Activated CD4-positive, alpha-beta T cell treated with anti-CD3 and anti-CD28 coated beads for 48 hours (primary cell): ENCODE data around the gene VPS54.
"Not testable (repeated sequence)": the region's sequence is repeated elsewhere in the genome, so short reads cannot be mapped to it uniquely, and the experiment has no call there.

Experiments used
- DNase-seq: peaks from one replicate; pipeline ENCODE4 v3.0.0-alpha.2; 2020

The VPS54 gene

GRCh38 chr2:63863707-63864106 is 155.5 kb downstream of the VPS54 start:
- no peak for DNase-seq

DNA sequence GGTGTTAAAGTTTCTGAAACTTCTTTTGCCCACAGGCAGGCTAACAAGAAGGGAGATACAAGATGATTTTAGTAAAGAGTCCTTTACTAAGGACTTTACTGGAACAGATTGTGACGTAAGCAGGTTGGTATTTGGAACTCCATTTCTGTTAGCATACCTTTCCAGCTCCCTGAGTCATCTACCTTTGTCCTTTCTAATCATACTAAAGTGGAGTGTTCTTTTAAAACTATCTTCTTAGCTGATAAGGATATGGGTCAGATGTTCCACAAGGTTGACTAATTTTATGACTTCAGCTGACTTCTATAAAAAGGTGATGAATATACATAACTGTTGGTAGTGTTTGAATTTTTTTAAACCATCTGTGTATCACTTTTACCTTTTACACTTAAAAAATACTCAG is 156.4 kb downstream of the VPS54 start:
- no peak for DNase-seq

DNA sequence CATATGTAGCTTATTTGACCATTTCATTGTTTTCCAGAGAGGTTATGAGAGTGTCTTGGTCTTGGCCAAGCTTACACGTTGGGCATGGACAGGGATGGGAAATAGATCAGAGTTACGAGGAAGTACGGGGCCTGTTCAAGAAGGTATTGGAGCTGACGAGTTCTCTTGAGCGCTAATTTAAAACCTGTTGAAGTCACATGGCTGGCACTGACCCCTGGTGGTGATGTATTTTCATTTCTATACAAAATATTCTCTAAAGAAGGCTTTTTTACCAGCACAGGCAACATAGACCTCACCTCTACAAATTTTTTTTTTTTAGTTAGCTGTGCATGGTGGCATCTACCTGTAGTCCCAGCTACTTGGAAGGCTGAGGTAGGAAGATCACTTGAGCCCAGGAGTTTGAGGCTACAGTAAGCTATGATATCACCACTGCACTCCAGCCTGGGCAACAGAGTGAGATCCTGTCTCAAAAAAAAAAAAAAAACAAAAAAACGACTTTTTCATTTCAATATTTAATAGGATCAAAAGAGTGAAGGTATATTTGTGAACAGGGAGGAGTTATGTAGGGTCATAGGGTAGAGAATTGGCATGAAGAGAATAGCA is 157.9 kb downstream of the VPS54 start:
- peak; percentile 64 for DNase-seq

GRCh38 chr2:63858291-63858690 is 160.9 kb downstream of the VPS54 start:
- no peak for DNase-seq

- DNase-seq = peak; percentile 43
These were observed 163.0 kb downstream of the VPS54 start for GRCh38 chr2:63856303-63856603.

DNA sequence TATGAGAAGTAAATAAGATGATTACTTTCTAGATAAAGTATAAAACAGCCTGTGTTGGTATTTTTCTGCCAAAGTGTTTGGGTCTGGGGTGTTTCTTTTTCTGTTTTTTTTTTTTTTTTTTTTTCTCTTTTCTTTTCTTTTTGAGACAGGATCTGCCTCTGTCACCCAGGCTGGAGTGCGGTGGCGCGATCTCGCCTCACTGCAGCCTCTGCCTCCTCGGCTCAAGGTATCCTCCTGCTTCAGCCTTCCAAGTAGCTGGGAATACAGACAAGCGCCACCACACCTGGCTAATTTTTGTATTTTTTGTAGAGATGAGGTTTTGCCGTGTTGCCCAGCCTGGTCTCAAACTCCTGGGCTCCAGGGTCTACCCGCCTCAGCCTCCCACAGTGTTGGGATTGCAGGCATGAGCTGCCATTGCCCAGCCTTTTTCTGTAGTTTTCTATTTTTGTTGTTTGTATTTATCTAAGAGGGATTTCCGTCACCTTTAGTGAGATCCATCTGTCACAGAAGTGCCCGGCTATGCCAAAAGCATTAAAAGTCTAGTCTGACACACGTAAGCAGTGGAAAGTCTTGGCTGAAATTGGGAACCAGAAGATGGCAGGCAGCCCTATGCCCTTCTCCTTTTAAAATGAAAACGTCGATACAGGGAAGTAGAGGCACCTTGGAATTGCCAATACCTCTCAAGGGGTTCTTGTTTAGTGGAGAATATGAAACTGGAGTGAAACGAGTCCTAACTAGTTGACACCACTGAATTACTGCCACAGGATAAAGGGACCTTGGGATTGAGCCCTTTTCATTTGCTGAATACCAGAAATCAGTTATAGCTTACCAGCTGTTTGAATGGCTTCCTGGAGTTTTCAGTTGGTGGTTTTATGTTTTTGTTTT is 163.6 kb downstream of the VPS54 start:
- no peak for DNase-seq

GRCh38 chr2:63853527-63854310 is 165.5 kb downstream of the VPS54 start:
- no peak for DNase-seq

GRCh38 chr2:63851691-63852311 is 167.4 kb downstream of the VPS54 start:
- DNase-seq = no peak

- DNase-seq = no peak
These were observed 168.6 kb downstream of the VPS54 start for GRCh38 chr2:63850649-63851048.

GRCh38 chr2:63850204-63850571 is 169.0 kb downstream of the VPS54 start:
- no peak for DNase-seq

DNA sequence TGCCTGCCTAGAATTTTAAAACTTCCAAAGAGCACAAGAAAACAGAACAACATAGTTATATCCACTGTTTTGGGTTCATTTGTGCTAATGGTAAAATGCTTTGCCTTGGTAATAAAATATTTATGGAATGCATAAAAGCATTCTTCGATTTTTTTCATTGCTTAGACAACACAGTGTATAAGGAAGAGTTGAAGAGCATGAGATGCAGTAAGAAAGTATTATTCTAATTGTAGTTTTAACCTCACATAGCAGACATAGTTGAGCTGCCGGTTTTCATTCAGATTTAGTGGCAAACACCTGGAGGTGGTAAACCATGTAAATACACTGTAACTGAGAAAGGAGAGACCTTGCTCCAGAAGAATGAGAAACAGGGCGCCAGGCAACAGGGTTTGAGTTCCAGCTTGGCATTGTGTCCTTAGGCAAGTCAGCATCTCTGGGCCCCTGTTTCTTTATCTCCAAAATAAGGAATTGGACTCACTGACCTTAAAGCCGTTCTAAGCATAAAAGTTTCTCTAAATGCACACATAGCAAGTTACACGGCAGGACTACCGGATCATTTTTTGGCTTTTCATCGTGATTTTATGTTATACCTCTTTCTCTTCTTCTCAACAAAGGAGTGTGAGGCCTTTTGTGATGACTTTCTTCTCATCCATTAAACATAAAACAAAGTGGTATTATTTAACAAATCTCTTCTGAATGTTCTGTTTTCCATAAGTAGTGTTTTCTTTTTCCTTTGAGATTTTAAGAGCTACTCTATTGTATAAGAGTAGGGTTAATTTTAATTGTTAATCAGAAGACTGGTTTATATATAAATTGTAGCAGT is 169.6 kb downstream of the VPS54 start:
- no peak for DNase-seq

DNA sequence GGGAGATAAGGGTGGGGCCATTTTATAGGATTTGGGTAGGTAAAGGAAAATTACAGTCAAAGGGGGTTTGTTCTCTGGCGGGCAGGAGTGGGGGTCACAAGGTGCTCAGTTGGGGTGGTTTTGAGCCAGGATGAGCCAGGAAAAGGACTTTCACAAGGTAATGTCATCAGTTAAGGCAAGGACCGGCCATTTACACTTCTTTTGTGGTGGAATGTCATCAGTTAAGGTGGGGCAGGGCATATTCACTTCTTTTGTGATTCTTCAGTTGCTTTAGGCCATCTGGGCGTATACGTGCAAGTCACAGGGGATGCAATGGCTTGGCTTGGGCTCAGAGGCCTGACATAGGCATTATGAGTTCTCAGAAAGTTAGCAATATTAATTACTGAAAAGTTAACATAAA is 171.7 kb downstream of the VPS54 start:
- not testable (repeated sequence) for DNase-seq

DNA sequence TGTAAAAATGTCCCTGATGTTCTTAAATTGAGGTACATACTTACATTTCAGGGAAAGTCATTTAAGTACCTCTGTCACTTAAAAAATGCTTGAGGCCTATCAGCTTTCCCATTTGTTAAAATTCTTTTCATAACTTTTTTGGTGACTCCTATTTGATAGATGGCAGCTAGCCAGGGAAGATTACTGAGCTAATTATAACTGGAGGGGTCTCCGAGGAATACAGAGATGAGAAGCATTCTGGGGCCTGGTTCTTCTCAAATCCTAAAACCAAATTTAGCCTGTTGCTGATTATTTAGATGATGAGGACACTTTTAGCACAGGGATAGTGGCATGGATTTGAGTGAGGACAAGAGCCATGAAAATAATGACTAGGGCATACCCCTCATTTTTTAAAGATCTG is 172.7 kb downstream of the VPS54 start:
- no peak for DNase-seq

DNA sequence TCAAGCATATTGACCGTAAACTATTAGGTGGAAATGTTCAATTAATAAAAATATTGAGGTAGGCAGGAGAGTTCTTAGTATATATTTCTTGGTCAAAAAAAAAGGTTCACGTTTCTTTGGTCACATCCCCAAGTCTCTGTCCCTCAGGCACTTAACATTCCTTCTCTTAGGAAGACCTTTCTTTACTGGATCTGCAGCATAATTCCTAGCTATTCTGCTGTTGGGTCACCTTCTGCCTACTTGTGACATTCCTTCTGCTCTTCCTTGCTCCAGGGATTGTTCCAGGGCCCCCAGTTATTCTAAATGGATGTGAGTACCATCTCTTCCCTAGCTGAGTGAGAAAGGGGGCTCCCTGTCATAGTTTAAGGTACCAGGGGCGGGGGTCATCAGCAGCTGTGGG is 173.4 kb downstream of the VPS54 start:
- no peak for DNase-seq

- no peak for DNase-seq
These were observed 174.6 kb downstream of the VPS54 start for GRCh38 chr2:63844616-63845015.

GRCh38 chr2:63843791-63844190 is 175.4 kb downstream of the VPS54 start:
- DNase-seq = no peak

DNA sequence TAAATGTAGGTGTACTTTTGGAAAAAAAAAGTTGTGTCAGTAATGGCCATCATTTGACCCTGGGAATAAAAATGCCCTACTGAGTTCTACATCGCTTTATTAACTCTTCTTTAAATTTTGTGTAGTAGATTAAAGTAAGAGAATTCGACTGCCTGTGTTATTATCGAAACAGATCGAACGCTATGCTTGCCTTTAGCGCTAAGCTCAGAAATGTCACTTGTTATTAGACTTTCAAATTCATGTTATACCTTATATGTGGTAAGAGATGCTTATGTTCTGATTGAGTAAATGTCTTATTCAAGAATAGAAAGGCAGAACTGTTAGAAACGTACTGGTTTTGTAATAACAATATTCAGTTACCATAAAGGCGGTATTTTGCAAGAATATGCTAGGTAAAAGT is 176.1 kb downstream of the VPS54 start:
- no peak for DNase-seq

DNA sequence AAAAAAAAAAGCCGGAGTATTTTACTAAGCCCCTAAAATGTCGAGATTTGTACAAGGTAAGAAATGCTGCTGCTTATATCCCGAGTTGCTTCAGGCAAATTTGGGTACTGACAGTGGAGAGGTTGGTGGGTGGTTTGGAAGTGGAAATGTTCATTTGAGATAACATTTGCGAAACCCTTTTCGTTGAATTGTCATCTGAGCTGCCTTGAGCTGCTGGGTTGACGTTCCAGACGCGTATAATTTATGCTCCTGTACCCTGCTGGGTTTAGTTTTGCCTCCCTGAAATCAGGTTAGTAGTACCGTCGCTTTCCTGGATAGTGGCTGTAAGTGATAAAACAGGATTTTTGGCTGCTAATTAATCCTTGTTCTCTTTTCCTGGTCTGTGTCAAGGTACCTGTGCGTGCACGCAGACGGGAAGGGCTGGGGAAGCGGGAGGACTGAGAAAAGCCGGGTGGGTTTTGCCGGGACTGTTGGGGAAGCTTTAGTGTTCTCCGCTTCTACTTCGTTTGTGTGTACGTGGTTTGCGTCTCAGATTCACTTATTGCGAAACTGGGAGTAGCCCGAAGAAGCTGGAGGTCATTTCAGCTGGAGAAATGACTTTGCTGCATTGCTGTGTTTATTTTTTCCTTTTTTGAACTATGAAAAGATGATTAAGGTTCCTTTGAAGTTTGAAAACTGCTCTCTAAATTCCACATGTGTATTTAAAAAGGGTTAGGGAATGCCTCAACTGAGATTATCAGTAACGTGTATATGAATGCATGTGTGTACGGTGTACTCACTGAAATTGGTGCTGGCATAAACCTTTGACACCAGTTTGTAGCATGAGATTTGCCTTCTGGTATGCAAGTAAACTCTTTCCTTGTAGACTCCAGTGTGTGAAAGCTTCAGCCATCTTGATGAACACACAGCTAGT is 176.8 kb downstream of the VPS54 start:
- peak; percentile 16 for DNase-seq
